Activated CD4-positive, CD25-positive, alpha-beta regulatory T cell (primary cell): Measurements from ENCODE around the gene MTCL1.

ENCODE experiments used
- DNase-seq, 4 experiments: peaks; one replicate each; lab custom pipeline; 2025; lab: John Stamatoyannopoulos, UW

Gene MTCL1

DNA sequence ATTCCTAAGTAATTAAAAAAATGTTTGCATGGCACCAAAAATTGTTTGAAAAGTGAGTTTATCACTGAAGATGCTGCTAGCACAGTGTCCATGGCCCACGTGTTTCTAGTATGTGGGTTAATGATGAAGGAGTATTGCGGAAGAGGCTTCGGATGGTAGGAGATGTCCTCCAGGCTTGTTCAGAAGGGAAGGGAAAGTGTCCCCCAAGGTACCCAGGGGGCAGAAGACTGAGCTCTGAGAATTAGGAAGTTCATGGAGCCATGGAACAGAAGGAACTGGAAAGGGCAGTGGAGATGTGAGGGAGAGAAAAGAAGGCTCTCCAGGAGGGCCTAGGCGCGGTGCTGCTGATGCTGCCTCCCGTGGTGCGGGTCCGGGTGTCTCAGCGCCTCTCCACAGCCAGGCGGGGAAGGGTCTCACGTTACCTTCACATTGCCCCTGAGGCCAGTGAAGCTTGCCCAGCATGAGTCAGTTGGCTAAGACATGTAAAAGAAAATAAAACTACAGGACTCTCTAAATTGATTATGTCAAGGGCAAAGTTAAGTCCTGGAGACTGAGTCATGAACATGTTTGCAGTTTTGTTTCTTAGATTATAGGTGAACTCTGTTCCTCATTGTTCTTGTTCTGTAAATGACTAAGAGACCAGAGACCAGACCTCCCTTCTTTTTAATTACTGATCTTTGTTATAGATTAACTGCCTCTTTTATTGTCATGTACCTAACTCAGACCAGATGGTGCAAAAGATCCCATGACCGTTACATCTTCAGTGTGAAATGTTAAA is 89.0 kb downstream of the MTCL1 start:
- no peak for DNase-seq

DNA sequence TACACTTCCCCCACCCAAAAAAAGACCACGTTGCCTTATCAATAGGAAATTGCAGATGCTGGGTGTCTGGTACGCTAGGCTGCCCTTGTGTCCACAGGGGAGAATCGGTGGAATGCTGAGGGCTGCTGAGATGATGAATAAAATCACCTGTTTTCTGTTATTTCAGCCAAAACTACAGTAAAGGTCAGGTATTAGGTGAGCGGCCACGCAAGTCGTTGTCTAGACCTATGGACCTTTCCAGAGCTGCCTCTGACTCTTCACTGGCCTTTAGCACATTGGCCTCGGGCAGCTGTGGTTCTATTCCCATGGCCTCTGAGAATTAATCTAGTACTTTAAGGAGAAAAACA is 89.6 kb downstream of the MTCL1 start:
- DNase-seq: no peak

DNA sequence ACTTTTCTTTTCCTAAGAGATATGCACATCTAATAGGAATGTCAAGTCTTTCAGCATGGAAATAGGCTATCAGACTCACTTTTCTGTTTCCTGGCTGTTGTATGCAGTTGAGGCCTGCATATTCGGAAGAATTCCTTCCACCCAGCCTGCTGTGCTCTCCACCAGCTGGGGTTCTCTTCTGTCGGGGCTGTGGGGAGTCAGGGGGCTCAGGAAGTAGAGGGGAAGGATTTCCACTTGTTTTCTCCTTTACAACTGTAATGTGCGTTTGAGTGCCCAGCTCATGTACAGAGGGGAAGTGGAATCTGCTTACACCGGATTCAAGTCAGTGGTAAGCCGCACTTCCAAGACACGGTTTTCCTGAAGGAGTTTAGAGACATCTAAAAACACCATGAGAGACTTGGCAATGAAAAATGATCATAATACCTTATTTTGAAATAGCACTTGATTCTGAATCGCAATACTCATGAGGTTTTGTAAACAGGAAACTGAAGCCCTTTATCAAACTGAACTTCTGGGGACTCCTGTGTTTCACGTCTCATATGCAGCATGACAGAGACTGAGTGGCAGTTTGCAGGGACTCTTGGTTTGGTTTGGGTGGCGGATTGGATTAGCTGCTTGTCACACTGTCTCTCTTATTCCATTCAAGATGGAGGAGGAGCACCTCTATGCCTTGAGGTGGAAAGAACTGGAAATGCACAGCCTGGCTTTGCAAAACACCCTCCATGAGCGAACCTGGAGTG is 90.4 kb downstream of the MTCL1 start:
- no peak for DNase-seq

DNA sequence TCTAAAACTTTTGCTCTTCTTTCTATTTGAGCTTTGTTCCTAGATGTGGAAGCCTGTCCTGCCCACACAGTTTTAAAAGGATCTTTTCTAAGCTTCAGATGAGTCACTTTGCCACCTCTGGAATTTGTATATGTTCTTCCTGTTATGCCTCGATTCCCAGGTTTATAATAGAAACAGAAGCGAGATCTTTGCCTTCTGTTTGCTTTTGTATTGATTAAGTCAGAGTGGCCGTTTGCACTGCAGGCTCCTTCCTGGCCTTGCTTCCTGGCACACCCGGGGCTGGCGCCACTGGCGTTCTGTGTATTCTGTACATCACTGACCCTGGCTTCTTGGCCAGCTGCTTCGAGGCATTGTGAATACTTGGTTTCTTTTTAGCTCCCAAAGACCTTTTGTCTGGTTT is 91.8 kb downstream of the MTCL1 start:
- no peak for DNase-seq

DNA sequence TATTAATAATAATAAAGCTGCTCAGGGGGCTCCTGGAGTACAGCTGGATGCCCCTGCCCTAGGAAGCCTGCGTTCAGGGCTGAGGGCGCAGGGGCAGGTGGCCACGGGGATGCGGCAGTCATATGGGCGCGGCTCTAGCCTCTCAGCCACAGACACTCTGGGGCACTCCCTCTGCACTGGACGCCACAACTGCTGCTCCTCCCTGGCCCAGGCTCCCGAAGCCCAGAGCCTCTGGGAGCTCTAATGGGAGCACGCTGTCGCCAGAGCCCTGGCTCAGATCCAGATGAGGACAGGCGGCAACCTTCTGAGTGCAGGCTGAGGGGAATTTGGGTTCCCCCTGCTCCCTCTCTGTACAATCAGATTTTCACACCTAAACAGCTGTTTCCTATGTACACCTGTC is 93.6 kb downstream of the MTCL1 start:
- no peak for DNase-seq

DNA sequence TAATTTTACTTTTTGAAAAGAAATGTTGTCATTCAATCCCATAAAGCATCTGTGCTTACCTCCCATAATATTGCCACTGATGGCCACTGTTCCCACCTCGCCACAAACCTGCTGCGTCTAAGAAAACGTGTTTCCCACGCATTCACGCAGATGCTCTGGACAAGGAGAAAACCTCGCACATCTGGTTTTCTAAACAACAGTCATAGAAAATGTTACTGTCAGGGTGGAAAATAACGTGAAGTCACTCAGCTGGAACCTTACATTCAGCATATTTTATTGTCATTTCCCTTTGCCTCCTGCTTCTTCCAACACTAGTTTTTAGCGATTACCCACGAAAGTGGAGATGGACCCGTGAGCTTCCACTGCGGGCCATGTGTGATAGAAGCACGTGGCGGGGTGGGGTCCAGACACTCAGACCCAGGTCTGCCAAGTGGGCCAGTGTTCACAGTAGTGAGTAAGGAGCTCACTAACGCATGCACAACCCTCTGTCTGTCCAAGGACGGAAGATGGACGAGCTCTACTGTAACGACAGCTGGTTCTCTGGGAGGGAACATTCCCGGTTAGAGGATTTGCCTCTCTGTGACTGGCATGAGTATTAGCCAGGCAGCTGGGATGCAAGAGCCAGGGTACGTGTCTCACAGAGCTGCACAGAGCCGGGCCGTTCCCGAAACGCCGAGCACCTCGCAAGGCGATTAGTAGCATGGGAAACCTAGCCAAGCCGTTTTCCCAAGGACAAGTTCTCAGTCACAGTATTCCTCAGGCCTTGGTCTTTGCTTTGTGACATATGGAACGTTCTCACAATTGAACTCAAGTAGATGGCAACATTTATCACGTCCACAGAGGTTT is 94.5 kb downstream of the MTCL1 start:
- DNase-seq: no peak

DNA sequence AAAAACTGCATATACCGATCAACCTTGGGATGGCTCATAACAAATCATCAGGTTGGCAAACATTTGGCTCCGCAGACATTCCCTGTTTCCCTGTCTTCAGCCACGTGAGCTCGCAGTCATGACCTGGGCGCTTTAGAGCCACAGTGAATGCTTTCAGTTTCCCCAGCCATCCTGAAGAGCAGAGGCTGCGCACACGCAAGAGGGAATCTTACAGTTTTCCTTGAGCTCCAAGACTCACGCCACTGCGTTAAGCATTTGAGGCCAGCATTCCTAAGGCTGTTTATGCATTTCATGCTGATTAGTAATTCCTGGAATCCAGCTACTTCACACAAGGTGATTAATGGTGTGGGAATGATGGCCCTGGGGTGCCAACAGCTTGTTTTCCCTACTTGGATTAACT is 95.1 kb downstream of the MTCL1 start:
- no peak for DNase-seq

DNA sequence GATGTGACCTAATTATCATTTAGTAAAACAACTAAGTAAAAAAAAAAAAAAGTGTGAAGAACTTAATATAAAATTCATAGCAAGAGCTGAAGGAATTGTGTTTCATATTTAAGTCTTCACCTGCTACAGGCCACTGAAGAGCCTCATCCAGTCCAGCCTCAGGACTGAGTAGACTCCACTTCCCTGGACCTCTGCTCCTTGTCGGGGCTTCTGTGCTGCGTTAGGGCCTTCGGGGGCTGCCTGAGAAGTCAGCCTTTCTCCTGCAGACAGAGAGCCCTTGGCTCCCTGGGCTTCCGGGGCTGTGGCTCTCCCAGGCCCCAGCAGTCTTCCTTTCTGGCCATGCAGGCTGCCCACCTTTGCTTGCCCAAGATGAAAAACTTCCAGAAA is 95.5 kb downstream of the MTCL1 start:
- no peak for DNase-seq

DNA sequence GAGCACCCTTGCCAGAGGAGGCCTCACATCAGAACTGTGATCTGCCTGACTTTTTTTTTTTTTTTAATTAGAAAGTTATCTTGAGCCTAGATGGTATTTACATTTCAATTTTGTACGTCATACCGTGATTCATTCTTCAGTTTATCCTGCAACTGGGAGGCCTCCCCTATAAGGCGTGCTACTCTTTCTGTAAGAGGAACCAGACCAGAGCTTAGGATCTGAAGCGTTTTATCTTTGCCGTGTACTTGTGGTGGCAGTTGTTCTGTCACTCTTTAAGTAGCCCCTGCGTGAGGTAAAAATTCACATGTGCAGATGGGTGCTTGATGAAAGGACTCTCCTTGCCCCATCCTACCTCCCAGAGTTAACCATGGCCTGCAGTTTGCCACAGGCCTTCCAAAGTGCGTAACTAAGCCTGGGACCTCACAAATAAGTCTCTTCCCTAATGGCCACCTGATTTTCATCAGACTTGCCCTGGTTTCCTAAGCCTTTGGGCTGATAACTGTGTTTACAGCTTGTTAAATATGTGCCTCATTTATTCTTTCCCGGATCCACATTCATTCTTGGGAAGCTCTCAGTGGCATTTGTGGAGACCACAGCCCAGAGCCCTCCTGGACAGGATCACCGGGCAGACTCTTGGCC is 96.0 kb downstream of the MTCL1 start:
- no peak for DNase-seq

DNA sequence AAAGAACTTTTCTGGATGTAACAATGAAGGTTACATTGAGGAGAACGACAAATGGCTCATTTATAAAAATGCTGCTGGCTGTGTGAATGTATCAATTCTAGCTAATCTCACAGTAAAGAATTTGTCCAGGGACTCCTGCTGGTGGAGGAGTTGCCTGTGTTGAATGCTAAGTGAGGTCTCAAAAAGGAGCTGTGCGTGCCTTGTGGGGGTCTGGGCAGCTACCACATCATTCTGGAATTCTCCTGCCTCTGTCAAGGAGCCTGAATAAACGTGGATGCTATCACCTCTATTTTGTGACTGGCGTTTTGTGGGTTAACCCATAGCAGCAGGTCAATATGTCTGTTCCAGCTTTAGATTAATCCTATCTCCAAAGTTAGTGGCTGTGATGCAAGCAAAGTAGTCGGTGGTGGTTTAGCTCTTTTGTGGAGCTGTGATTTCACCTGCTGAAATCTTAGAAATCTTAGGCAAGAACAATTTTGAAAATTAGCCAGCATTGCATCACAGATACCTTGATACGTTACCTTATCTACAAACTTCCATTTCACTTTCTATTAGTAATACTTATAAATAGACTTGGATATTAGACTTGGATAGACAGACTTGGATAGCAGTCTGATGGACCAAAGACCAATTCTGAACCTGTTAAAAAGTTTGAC is 96.8 kb downstream of the MTCL1 start:
- DNase-seq: no peak

DNA sequence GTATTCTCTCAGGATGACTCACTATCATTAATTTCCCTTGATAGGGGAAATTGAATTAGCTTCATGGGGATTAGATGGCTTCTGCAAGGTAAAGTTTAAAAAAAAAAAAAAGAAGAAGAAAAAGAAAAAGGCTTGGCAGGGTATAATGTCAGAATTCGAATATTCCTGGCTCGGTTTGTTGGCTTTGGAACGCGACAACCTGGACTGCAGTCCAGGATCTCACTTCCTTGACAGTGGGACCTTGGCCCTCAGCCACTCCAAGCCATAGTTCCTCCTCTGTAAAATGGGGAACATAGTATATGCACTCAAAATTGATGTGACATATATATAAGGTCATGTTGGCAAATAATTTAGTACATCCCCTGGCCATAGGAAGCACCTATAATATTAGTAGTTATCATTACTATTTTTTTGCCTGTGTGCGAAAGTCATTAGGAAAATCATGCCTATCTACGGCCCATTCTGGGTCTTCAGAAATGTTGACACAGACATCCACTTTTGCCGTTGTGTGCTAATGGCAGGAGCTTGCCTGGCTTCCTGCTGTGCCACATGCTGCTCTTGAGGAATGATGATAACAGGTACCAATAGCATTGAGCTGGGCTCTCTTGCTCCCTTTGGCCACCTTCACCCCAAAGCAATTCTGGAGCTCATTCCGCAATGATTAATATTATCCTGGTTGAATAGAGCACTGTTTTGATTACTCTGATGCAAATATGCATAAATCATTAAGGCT is 97.9 kb downstream of the MTCL1 start:
- no peak for DNase-seq

DNA sequence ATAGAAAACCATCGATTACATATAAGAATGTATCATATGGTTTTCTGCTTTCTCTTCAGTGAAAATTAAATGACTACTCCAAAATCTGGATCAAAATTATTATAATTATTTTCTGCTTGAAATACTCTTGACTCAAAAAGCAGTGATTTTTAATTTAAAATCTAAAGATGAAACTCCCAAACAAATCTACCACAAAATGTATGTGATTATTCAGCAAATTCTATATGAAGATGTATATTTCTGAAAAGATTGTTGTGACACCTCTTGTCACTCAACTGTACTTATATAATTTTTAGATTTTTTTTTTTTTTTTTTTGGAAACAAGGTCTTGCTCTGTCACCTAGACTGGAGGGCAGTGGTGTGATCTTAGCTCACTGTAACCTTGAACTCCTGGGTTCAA is 98.6 kb downstream of the MTCL1 start:
- DNase-seq: no peak

DNA sequence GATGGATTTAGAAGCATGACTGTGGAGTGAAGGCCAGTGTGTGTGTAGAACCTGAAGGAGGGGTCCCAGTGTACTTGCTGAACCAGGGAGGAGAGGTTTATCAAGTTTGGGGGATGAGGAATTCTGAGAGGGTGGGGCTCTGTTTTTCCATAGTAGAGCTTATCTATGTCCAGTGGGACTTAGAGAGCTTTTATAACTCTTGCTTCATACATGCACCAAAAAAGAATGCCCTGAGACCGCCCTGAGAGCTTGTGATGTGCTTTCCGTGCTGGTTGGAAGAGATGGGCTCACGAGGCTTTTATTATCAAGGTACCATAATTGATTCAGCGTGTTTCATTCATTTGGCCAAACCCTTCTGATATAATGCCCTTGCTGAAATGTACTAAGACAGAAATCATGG is 100.2 kb downstream of the MTCL1 start:
- no peak for DNase-seq

DNA sequence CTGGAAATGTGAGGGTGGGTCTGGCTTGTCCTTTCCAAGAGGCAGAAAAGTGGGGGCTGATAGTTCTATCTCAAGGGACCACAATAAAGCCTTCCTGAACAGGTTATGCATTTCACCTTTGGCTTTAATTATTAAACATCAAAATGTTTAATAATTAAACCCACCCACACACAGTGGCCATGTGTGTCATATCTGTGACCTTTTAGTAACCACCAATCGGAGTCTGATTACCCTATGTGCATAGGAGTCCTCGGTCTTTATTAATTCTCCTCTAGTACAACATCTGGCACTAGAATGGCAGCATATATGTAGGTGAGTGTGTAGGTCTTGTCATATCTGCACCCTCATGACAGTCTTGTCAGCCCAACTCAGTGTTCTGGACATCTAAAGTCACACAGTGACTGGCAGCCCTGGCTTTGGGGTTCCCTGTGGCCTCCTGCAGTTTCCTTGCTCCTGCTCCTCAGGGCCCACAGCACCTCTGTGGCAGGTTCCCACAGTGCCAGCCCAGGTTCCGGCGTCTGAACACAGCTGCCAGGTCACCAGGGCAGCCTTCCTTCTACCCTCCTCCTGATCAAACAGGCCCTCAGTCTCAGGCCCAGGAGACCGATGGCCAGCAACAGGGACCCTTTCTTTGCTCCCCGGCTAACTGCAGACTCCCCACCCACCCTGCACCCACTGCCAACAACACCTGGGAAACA is 100.9 kb downstream of the MTCL1 start:
- DNase-seq: no peak

DNA sequence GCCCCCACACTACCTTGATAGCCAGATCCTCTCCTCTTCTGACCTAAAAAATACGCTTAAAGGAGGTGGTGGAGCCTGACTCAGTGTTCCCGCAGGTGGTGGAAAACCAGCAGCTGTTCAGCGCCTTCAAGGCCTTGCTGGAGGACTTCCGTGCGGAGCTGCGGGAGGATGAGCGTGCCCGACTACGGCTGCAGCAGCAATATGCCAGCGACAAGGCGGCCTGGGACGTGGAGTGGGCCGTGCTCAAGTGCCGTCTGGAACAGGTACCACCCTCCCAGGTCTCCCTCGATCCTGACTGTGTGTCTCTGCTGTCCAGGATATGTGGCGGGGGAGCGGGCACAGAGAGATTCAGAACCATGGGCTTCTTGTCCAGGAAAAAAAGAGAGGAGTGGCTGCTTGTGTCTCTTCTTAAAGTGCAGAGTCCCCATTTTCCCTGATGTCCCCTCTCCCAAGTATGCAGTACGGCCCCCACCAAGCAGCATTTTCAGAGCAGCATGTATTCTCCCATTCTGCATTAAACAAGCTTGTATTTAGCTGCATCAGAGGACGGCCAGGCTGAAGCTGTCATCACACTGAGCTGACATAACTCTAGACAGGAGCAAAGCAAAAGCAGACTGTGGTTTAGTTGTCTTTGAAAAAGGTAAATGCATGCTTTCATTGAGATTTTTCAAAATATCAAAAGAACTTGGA is 101.6 kb downstream of the MTCL1 start:
- no peak for DNase-seq

DNA sequence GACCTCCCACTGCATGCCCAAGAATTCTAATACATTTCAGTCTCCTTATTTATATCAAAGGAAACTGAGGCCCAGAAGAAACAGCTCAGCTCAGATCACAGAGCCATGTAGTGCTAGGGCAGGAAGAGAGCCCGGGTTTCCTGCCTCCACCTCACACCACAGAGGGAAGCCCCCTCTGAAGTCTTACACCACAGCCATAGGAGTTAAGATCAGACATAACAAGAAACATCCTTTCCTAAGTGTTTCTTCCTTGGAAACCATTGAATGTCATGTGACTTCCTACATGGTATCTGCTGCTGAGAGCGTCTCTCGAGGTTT is 102.1 kb downstream of the MTCL1 start:
- no peak for DNase-seq

DNA sequence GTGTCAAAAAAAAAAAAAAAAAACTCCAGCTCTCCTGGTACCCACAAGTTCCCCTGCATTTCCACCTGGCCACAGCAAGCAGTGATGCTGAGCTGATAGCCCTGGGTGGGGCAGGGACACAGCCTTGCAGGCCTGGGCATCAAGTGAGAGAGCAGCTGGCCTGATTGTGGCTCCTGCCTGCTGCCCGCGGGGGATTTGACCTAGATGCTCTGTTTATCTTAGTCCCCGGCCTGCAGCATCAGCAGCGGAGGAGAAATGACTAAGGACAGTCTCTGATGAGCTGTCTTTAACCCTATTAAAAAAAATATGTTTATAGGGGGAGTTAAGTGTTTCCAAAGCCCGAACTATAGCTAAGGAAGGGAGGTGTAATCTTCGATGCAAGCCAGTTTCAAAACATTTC is 102.6 kb downstream of the MTCL1 start:
- no peak for DNase-seq

DNA sequence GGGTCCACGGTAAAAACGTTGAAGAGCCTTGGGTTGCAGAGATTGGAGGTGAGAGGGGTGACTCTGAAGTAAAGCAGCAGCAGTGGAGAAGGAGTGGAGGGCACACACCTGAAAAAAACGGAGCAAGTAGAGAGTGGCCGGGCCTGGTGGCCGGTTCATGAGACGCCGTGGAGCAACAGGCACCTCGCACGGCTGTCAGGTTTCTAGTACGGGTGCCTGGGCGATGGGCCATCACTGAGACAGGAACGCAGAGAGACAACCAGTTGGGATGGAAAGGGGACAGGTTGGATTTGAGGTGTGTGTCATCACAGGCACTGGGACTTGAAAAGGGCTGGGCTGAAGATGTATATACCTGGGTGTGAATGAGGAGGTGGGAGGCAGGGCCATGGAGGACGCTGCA is 104.2 kb downstream of the MTCL1 start:
- DNase-seq: no peak

DNA sequence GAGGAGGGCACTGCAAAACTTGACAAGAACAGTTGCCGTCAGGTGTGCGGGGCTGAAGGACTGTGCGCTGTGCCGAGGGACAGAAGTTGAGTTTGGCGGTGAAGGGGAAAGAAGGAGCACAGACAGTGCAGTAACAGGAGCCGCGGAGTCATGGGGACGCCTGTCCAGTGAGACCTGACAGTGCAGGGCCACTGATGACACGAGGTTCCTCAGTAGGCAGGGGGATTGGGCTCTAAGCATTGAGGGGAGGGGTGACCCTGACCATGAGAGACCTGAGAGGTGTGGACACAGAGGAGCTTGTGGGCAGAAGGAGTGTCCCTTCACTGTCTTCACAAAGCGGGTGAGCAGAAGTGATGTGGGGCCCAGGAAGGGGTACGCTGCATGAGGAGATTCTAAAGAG is 104.8 kb downstream of the MTCL1 start:
- DNase-seq: no peak

DNA sequence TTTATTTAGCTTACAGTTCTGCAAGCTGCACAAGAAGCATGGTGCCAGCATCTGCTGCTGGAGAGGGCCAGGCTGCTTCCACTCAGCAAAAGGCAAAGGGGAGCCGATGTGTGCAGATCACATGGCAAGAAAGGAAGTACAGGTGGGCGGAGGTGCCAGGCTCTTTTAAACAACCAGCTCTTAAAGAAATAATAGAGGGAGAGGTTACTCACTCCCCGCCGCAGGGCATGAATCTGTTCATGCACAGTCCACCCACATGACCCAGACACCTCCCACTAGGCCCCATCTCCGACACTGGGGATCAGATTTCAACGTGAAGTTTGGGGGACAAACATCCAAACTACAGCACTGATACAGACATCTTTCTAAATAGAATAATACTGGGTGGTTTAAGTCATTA is 105.8 kb downstream of the MTCL1 start:
- no peak for DNase-seq
